Measurements from ENCODE around the gene SLC26A8. TPM values are rescaled to one million over a fixed set of nuclear protein-coding genes. Genes with fewer than 3 reads are reported as not detected.

The SLC26A8 gene
- polyA plus RNA-seq, 1 donor from 2014 or later, result not detected

GRCh38 chr6:36025932-36026327 is 1.5 kb upstream of the SLC26A8 start:
- no peak overlapping the region for H2AFZ ChIP-seq (ENCODE audit: low read depth, low read length)
- no peak overlapping the region for H3K27ac ChIP-seq (ENCODE audit: low read length)
- H3K36me3 ChIP-seq (ENCODE audit: insufficient read depth, low read length), result no peaks in the 10 kb centered on the region
- TF ChIP-seq RAD21 (conservative IDR thresholded peaks at IDR 0.05) (no peak), CTCF (IDR thresholded peaks at IDR 0.05; ENCODE audit: poor library complexity, severe bottlenecking) (no peak), EZH2 (IDR thresholded peaks at IDR 0.05; ENCODE audit: borderline replicate concordance, insufficient read depth, low read length, poor library complexity, severe bottlenecking) (no peak), MXI1 (conservative IDR thresholded peaks at IDR 0.05; ENCODE audit: poor library complexity, severe bottlenecking) (no peak), POLR2AphosphoS5 (IDR thresholded peaks at IDR 0.05) (no peak), TAF1 (IDR thresholded peaks at IDR 0.05; ENCODE audit: low read depth) (no peak), EP300 (conservative IDR thresholded peaks at IDR 0.05; ENCODE audit: poor library complexity, severe bottlenecking) (no peak), SMC3 (conservative IDR thresholded peaks at IDR 0.05; ENCODE audit: poor library complexity) (no peak)
- TF ChIP-seq, protein P1, sequence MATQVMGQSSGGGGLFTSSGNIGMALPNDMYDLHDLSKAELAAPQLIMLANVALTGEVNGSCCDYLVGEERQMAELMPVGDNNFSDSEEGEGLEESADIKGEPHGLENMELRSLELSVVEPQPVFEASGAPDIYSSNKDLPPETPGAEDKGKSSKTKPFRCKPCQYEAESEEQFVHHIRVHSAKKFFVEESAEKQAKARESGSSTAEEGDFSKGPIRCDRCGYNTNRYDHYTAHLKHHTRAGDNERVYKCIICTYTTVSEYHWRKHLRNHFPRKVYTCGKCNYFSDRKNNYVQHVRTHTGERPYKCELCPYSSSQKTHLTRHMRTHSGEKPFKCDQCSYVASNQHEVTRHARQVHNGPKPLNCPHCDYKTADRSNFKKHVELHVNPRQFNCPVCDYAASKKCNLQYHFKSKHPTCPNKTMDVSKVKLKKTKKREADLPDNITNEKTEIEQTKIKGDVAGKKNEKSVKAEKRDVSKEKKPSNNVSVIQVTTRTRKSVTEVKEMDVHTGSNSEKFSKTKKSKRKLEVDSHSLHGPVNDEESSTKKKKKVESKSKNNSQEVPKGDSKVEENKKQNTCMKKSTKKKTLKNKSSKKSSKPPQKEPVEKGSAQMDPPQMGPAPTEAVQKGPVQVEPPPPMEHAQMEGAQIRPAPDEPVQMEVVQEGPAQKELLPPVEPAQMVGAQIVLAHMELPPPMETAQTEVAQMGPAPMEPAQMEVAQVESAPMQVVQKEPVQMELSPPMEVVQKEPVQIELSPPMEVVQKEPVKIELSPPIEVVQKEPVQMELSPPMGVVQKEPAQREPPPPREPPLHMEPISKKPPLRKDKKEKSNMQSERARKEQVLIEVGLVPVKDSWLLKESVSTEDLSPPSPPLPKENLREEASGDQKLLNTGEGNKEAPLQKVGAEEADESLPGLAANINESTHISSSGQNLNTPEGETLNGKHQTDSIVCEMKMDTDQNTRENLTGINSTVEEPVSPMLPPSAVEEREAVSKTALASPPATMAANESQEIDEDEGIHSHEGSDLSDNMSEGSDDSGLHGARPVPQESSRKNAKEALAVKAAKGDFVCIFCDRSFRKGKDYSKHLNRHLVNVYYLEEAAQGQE (IDR thresholded peaks at IDR 0.05; ENCODE audit: borderline replicate concordance), result no peak
- no peak overlapping the region for H3K4me2 ChIP-seq (ENCODE audit: low read length)
- no peaks in the 10 kb centered on the region for H3K9me3 ChIP-seq (ENCODE audit: low read length)
- H4K20me1 ChIP-seq (ENCODE audit: insufficient read depth), result no peaks in the 10 kb centered on the region
- no peaks in the 10 kb centered on the region for H3F3A ChIP-seq (ENCODE audit: insufficient read depth, low read length, poor library complexity, severe bottlenecking)
- no peaks in the 10 kb centered on the region for H3K9me2 ChIP-seq (ENCODE audit: insufficient read depth, low read length)
- no peak overlapping the region for H3K4me3 ChIP-seq (ENCODE audit: low read length)
- peaks cover 24% of the 10 kb centered on the region for H3K79me2 ChIP-seq (replicated peaks; ENCODE audit: insufficient read depth, low read length)
- no peaks in the 10 kb centered on the region for H3K27me3 ChIP-seq (ENCODE audit: insufficient read depth, low read depth, low read length)
- no peak overlapping the region for H3K9ac ChIP-seq (ENCODE audit: low read length)

DNA sequence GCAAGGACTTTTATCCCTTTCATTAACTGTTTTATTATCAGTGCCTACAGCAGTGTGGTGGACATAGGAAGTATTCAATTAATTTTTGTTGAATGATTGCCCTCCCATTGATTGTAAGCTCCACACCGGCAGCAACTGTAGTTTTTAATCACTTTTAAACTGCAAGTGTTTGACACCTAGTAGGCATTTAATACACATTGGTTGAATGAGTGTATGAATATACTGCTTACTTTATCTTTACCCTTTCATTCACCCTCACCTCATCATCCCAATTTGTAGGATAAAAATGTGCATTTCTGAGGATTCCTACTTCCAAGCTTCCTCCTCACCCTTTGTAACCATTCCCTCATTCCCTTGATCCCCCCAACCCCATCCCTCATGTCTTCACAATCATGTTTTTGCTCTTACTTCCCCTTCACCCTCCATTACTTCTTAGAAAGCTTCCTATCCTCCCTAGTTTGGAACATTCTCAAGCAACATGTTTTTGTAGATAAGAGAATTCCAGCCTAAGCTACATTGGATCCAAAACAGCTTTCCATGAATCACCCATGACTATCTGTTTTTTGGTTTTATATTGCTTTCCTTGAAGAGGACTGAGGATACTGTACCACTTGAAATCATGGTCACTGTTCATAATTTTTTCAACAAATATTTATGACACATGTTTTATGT is 955 bp upstream of the SLC26A8 start:
- Histone ChIP-seq H2AFZ (ENCODE audit: low read depth, low read length) (no peak overlapping the region), H3K9ac (ENCODE audit: low read length) (no peak overlapping the region), H3K9me2 (ENCODE audit: insufficient read depth, low read length) (no peaks in the 10 kb centered on the region), H3K27ac (ENCODE audit: low read length) (no peak overlapping the region), H3K9me3 (ENCODE audit: low read length) (no peaks in the 10 kb centered on the region), H4K20me1 (ENCODE audit: insufficient read depth) (no peaks in the 10 kb centered on the region), H3K79me2 (replicated peaks; ENCODE audit: insufficient read depth, low read length) (peaks cover 18% of the 10 kb centered on the region), H3K4me2 (ENCODE audit: low read length) (no peak overlapping the region), H3K36me3 (ENCODE audit: insufficient read depth, low read length) (no peaks in the 10 kb centered on the region), H3K4me3 (ENCODE audit: low read length) (no peak overlapping the region), H3F3A (ENCODE audit: insufficient read depth, low read length, poor library complexity, severe bottlenecking) (no peaks in the 10 kb centered on the region), H3K27me3 (ENCODE audit: insufficient read depth, low read depth, low read length) (no peaks in the 10 kb centered on the region)
- no peak for TF ChIP-seq TAF1 (IDR thresholded peaks at IDR 0.05; ENCODE audit: low read depth)
- TF ChIP-seq POLR2AphosphoS5 (IDR thresholded peaks at IDR 0.05), result no peak
- TF ChIP-seq MXI1 (conservative IDR thresholded peaks at IDR 0.05; ENCODE audit: poor library complexity, severe bottlenecking), result no peak
- no peak for TF ChIP-seq CTCF (IDR thresholded peaks at IDR 0.05; ENCODE audit: poor library complexity, severe bottlenecking)
- TF ChIP-seq RAD21 (conservative IDR thresholded peaks at IDR 0.05), result no peak
- TF ChIP-seq, protein P1 (IDR thresholded peaks at IDR 0.05; ENCODE audit: borderline replicate concordance), result no peak
- TF ChIP-seq EZH2 (IDR thresholded peaks at IDR 0.05; ENCODE audit: borderline replicate concordance, insufficient read depth, low read length, poor library complexity, severe bottlenecking), result no peak
- TF ChIP-seq SMC3 (conservative IDR thresholded peaks at IDR 0.05; ENCODE audit: poor library complexity), result no peak
- no peak for TF ChIP-seq EP300 (conservative IDR thresholded peaks at IDR 0.05; ENCODE audit: poor library complexity, severe bottlenecking)
